C4-2B (cell line): ENCODE data around the gene USP25.

Source experiments
- ZFX ChIP-seq: fragments of 450-650 bp; IDR thresholded peaks from 2 replicates; pipeline ENCODE4 v1.6.1; 2017
- TF ChIP-seq, protein P1 (sequence below): fragments of 450-650 bp; conservative IDR thresholded peaks from 2 replicates; pipeline ENCODE4 v1.5.1; 2017; ENCODE audit warnings: mild to moderate bottlenecking

DNA sequence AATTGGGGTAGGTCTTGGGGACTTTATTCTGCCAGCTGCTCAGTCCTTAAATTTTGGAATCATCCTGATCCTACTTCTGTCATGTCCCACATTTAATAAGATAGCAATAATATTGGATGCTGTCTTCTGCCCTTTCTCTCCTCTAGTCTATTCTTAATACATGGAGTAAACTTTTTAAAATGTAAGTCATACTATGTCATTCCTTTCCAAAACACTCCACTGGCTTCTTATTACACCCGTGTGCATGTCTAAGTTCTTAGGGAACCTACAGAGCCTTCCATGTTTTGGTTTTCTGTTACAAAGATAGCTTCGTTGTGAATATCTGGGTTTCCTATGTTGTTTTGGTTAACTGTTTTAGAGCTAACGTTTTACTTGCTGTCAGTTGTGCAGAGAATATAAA, 35.1 kb downstream of the USP25 start:
- TF ChIP-seq, protein P1, sequence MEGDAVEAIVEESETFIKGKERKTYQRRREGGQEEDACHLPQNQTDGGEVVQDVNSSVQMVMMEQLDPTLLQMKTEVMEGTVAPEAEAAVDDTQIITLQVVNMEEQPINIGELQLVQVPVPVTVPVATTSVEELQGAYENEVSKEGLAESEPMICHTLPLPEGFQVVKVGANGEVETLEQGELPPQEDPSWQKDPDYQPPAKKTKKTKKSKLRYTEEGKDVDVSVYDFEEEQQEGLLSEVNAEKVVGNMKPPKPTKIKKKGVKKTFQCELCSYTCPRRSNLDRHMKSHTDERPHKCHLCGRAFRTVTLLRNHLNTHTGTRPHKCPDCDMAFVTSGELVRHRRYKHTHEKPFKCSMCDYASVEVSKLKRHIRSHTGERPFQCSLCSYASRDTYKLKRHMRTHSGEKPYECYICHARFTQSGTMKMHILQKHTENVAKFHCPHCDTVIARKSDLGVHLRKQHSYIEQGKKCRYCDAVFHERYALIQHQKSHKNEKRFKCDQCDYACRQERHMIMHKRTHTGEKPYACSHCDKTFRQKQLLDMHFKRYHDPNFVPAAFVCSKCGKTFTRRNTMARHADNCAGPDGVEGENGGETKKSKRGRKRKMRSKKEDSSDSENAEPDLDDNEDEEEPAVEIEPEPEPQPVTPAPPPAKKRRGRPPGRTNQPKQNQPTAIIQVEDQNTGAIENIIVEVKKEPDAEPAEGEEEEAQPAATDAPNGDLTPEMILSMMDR = no peak
- no peak for TF ChIP-seq ZFX
